GM23248 (cell line): ENCODE results near the gene ABCA8.

Source experiments
- EZH2 ChIP-seq: fragments of 200-600 bp; sonication (generic); IDR thresholded peaks from 2 replicates; pipeline ENCODE4 v1.6.1; 2018; ENCODE audit warnings: antibody characterized with exemption, mild to moderate bottlenecking; ENCODE audit not compliant: insufficient read depth, poor library complexity, severe bottlenecking
- EZH2phosphoT487 ChIP-seq: fragments of 200-600 bp; sonication (generic); IDR thresholded peaks from 2 replicates; pipeline ENCODE4 v1.6.1; 2018; ENCODE audit warnings: antibody characterized with exemption, moderate library complexity, mild to moderate bottlenecking, low read depth; ENCODE audit not compliant: insufficient read depth

- TF ChIP-seq EZH2 (no peak), EZH2phosphoT487 (no peak)
Measured at GRCh38 chr17:68892658-68893057, 62.5 kb downstream of the ABCA8 start.
